NCI-H146 treated with DMSO at 0.1 percent for 48 hours (cell line): ENCODE data around the gene ARMH1.
A peak's percentile ranks its signal among the peaks of the same experiment; 100 is the strongest.

Source experiments
- DNase-seq: peaks from one replicate; lab custom pipeline; 2025; ENCODE audit not compliant: unreplicated experiment; lab: John Stamatoyannopoulos, UW

Gene ARMH1

GRCh38 chr1:44674113-44675000 lies at the start of gene ARMH1, which contains the start of gene TMEM53:
Gene ARMH1, plus strand, starts transcription at chr1:44674714. Its CDS starts 14,984 bp downstream, at chr1:44689698.
Gene TMEM53, minus strand, starts transcription at chr1:44674481. Its CDS starts 90 bp downstream, at chr1:44674391.
- DNase-seq = peak; percentile 92

- no peak for DNase-seq
Measured at GRCh38 chr1:44625348-44625747, 49.2 kb upstream of the ARMH1 start.

- DNase-seq = no peak
Measured at GRCh38 chr1:44628962-44629756, 45.4 kb upstream of the ARMH1 start.

GRCh38 chr1:44630116-44630515 lies 44.4 kb upstream of the ARMH1 start:
- DNase-seq = no peak

GRCh38 chr1:44631333-44631646 lies 43.2 kb upstream of the ARMH1 start:
- no peak for DNase-seq

- peak; percentile 50 for DNase-seq
Measured at GRCh38 chr1:44631647-44632539, 42.6 kb upstream of the ARMH1 start.

- DNase-seq = no peak
Measured at GRCh38 chr1:44632598-44632997, 41.9 kb upstream of the ARMH1 start.

- DNase-seq = no peak
Measured at GRCh38 chr1:44634606-44635189, 39.8 kb upstream of the ARMH1 start.

- no peak for DNase-seq
Measured at GRCh38 chr1:44635439-44635838, 39.1 kb upstream of the ARMH1 start.

- no peak for DNase-seq
Measured at GRCh38 chr1:44636083-44636687, 38.3 kb upstream of the ARMH1 start.

GRCh38 chr1:44636688-44637598 lies 37.6 kb upstream of the ARMH1 start:
- DNase-seq = no peak

GRCh38 chr1:44637702-44638411 lies 36.7 kb upstream of the ARMH1 start:
- no peak for DNase-seq

GRCh38 chr1:44640200-44640853 lies 34.2 kb upstream of the ARMH1 start:
- DNase-seq = peak; percentile 83

- no peak for DNase-seq
Measured at GRCh38 chr1:44641126-44642102, 33.1 kb upstream of the ARMH1 start.

- DNase-seq = no peak
Measured at GRCh38 chr1:44642255-44642654, 32.3 kb upstream of the ARMH1 start.

- no peak for DNase-seq
Measured at GRCh38 chr1:44642925-44643324, 31.6 kb upstream of the ARMH1 start.
